Activated T-cell treated with anti-CD3 and anti-CD28 coated beads, Interleukin-2, amount 50 U/mL, for 24 hours (primary cell): ENCODE measurements around the gene NDUFV2.

ENCODE experiments used
- DNase-seq: peaks from one replicate; pipeline ENCODE4 v3.0.0-alpha.2; 2020
- H3K27ac Mint-ChIP-seq: 2 replicates; pipeline ENCODE4 v1.8.0; 2020; ENCODE audit warnings: mild to moderate bottlenecking, mixed read lengths
- H3K27me3 Mint-ChIP-seq: 2 replicates; pipeline ENCODE4 v1.8.0; 2020; ENCODE audit warnings: mixed read lengths
- H3K36me3 Mint-ChIP-seq: 2 replicates; pipeline ENCODE4 v1.8.0; 2020; ENCODE audit warnings: low read depth, mixed read lengths
- H3K4me1 Mint-ChIP-seq: 2 replicates; pipeline ENCODE4 v1.8.0; 2020; ENCODE audit warnings: low read depth, mixed read lengths
- H3K4me3 Mint-ChIP-seq: 2 replicates; pipeline ENCODE4 v1.8.0; 2020; ENCODE audit warnings: mild to moderate bottlenecking, moderate library complexity, mixed read lengths
- H3K9me3 Mint-ChIP-seq: 2 replicates; pipeline ENCODE4 v1.8.0; 2020; ENCODE audit warnings: mixed read lengths

NDUFV2 gene

GRCh38 chr18:9117980-9118841 lies 15.7 kb downstream of the NDUFV2 start:
- peaks cover 87% of the 10 kb centered on the region for H3K4me1 Mint-ChIP-seq
- H3K27me3 Mint-ChIP-seq = no peaks in the 10 kb centered on the region
- peak overlapping the region; percentile 77 for H3K4me3 Mint-ChIP-seq
- peak overlapping the region; percentile 99 for H3K27ac Mint-ChIP-seq
- H3K36me3 Mint-ChIP-seq = peaks cover 92% of the 10 kb centered on the region
- H3K9me3 Mint-ChIP-seq = no peaks in the 10 kb centered on the region
- no peak for DNase-seq

- DNase-seq = no peak
- Mint-ChIP-seq H3K27ac (peak overlapping the region; percentile 86), H3K36me3 (peaks cover 94% of the 10 kb centered on the region), H3K4me3 (peak overlapping the region; percentile 57), H3K27me3 (no peaks in the 10 kb centered on the region), H3K9me3 (no peaks in the 10 kb centered on the region), H3K4me1 (peaks cover 78% of the 10 kb centered on the region)
Observed at GRCh38 chr18:9120796-9121195, 18.3 kb downstream of the NDUFV2 start.

GRCh38 chr18:9123520-9123919 lies 21.0 kb downstream of the NDUFV2 start:
- no peaks in the 10 kb centered on the region for H3K9me3 Mint-ChIP-seq
- peaks cover 94% of the 10 kb centered on the region for H3K36me3 Mint-ChIP-seq
- no peak overlapping the region for H3K4me3 Mint-ChIP-seq
- H3K27ac Mint-ChIP-seq = peak overlapping the region; percentile 53
- H3K4me1 Mint-ChIP-seq = peaks cover 70% of the 10 kb centered on the region
- DNase-seq = no peak
- H3K27me3 Mint-ChIP-seq = no peaks in the 10 kb centered on the region

- Mint-ChIP-seq H3K27me3 (no peaks in the 10 kb centered on the region), H3K4me3 (no peak overlapping the region), H3K4me1 (peaks cover 69% of the 10 kb centered on the region), H3K9me3 (no peaks in the 10 kb centered on the region), H3K27ac (no peak overlapping the region), H3K36me3 (peaks cover 94% of the 10 kb centered on the region)
- no peak for DNase-seq
Observed at GRCh38 chr18:9124824-9125223, 22.3 kb downstream of the NDUFV2 start.

- Mint-ChIP-seq H3K4me3 (no peak overlapping the region), H3K36me3 (peaks cover 95% of the 10 kb centered on the region), H3K27me3 (no peaks in the 10 kb centered on the region), H3K27ac (peak overlapping the region; percentile 77), H3K9me3 (no peaks in the 10 kb centered on the region), H3K4me1 (peaks cover 65% of the 10 kb centered on the region)
- no peak for DNase-seq
Observed at GRCh38 chr18:9126337-9126736, 23.8 kb downstream of the NDUFV2 start.

- DNase-seq = no peak
- H3K27me3 Mint-ChIP-seq = no peaks in the 10 kb centered on the region
- H3K9me3 Mint-ChIP-seq = no peaks in the 10 kb centered on the region
- H3K36me3 Mint-ChIP-seq = peaks cover 95% of the 10 kb centered on the region
- H3K4me3 Mint-ChIP-seq = no peak overlapping the region
- H3K4me1 Mint-ChIP-seq = peaks cover 69% of the 10 kb centered on the region
- H3K27ac Mint-ChIP-seq = peak overlapping the region; percentile 62
Observed at GRCh38 chr18:9130195-9130594, 27.7 kb downstream of the NDUFV2 start.

- H3K4me1 Mint-ChIP-seq = peaks cover 70% of the 10 kb centered on the region
- no peak for DNase-seq
- no peaks in the 10 kb centered on the region for H3K9me3 Mint-ChIP-seq
- H3K4me3 Mint-ChIP-seq = no peak overlapping the region
- no peaks in the 10 kb centered on the region for H3K27me3 Mint-ChIP-seq
- H3K36me3 Mint-ChIP-seq = peaks cover 95% of the 10 kb centered on the region
- H3K27ac Mint-ChIP-seq = peak overlapping the region; percentile 74
Observed at GRCh38 chr18:9130806-9131205, 28.3 kb downstream of the NDUFV2 start.

GRCh38 chr18:9132628-9133027 lies 30.1 kb downstream of the NDUFV2 start:
- peak overlapping the region; percentile 77 for H3K27ac Mint-ChIP-seq

GRCh38 chr18:9133225-9133624 lies 30.7 kb downstream of the NDUFV2 start:
- peak overlapping the region; percentile 77 for H3K27ac Mint-ChIP-seq
- no peaks in the 10 kb centered on the region for H3K9me3 Mint-ChIP-seq
- no peak for DNase-seq
- H3K27me3 Mint-ChIP-seq = no peaks in the 10 kb centered on the region
- H3K36me3 Mint-ChIP-seq = peaks cover 84% of the 10 kb centered on the region
- peaks cover 57% of the 10 kb centered on the region for H3K4me1 Mint-ChIP-seq
- no peak overlapping the region for H3K4me3 Mint-ChIP-seq

More at GRCh38 chr18:9132628-9133027, 30.1 kb downstream of the NDUFV2 start:
- H3K4me1 Mint-ChIP-seq = peaks cover 59% of the 10 kb centered on the region
- no peak overlapping the region for H3K4me3 Mint-ChIP-seq
- H3K9me3 Mint-ChIP-seq = no peaks in the 10 kb centered on the region
- H3K27me3 Mint-ChIP-seq = no peaks in the 10 kb centered on the region
- no peak for DNase-seq
- peaks cover 86% of the 10 kb centered on the region for H3K36me3 Mint-ChIP-seq

- H3K36me3 Mint-ChIP-seq = peaks cover 81% of the 10 kb centered on the region
- H3K4me3 Mint-ChIP-seq = peak overlapping the region; percentile 94
- H3K4me1 Mint-ChIP-seq = peaks cover 62% of the 10 kb centered on the region
- peak overlapping the region; percentile 99 for H3K27ac Mint-ChIP-seq
- no peak for DNase-seq
- H3K27me3 Mint-ChIP-seq = no peaks in the 10 kb centered on the region
- H3K9me3 Mint-ChIP-seq = no peaks in the 10 kb centered on the region
Observed at GRCh38 chr18:9135081-9135911, 32.8 kb downstream of the NDUFV2 start.

- peak overlapping the region; percentile 99 for H3K27ac Mint-ChIP-seq
- no peaks in the 10 kb centered on the region for H3K9me3 Mint-ChIP-seq
- peaks cover 78% of the 10 kb centered on the region for H3K36me3 Mint-ChIP-seq
- H3K4me1 Mint-ChIP-seq = peaks cover 64% of the 10 kb centered on the region
- H3K4me3 Mint-ChIP-seq = peak overlapping the region; percentile 94
- H3K27me3 Mint-ChIP-seq = no peaks in the 10 kb centered on the region
- DNase-seq = no peak
Observed at GRCh38 chr18:9135912-9136314, 33.4 kb downstream of the NDUFV2 start.

GRCh38 chr18:9136315-9137155 lies 34.0 kb downstream of the NDUFV2 start, which contains the start of gene ANKRD12:
Gene ANKRD12 (plus strand): TSS chr18:9136781. CDS start chr18:9182433, 45,652 bp downstream.
- peaks cover 67% of the 10 kb centered on the region for H3K4me1 Mint-ChIP-seq
- peaks cover 71% of the 10 kb centered on the region for H3K36me3 Mint-ChIP-seq

GRCh38 chr18:9137168-9138066 lies 34.9 kb downstream of the NDUFV2 start:
- no peaks in the 10 kb centered on the region for H3K27me3 Mint-ChIP-seq
- peak overlapping the region; percentile 99 for H3K27ac Mint-ChIP-seq
- peaks cover 67% of the 10 kb centered on the region for H3K36me3 Mint-ChIP-seq
- peak; percentile 81 for DNase-seq
- H3K4me1 Mint-ChIP-seq = peaks cover 68% of the 10 kb centered on the region
- H3K9me3 Mint-ChIP-seq = no peaks in the 10 kb centered on the region
- H3K4me3 Mint-ChIP-seq = peak overlapping the region; percentile 94

More at GRCh38 chr18:9136315-9137155, 34.0 kb downstream of the NDUFV2 start, which contains the start of gene ANKRD12:
- Mint-ChIP-seq H3K27ac (peak within 1 kb of the TSS; percentile 99), H3K4me3 (peak within 1 kb of the TSS; percentile 94), H3K27me3 (no peaks in the 10 kb centered on the region), H3K9me3 (no peaks in the 10 kb centered on the region)
- peak; percentile 99 for DNase-seq
